Activated CD8-positive, alpha-beta memory T cell treated with anti-CD3 and anti-CD28 coated beads, Interleukin-2, amount 50 U/mL, for 4 hours (primary cell): ENCODE data around the gene PNPLA5.

Source experiments
- DNase-seq: peaks from one replicate; pipeline ENCODE4 v3.0.0-alpha.2; 2020

PNPLA5 gene

GRCh38 chr22:43852573-43853327 is 39.1 kb downstream of the PNPLA5 start:
- DNase-seq, result no peak

- no peak for DNase-seq
These were observed 39.9 kb downstream of the PNPLA5 start for GRCh38 chr22:43851979-43852307.

GRCh38 chr22:43851058-43851978 is 40.5 kb downstream of the PNPLA5 start:
- no peak for DNase-seq

GRCh38 chr22:43850529-43850928 is 41.3 kb downstream of the PNPLA5 start:
- DNase-seq, result no peak

- DNase-seq, result no peak
These were observed 42.1 kb downstream of the PNPLA5 start for GRCh38 chr22:43849731-43850130.

- DNase-seq, result no peak
These were observed 43.2 kb downstream of the PNPLA5 start for GRCh38 chr22:43848366-43849171.

GRCh38 chr22:43847376-43848289 is 44.2 kb downstream of the PNPLA5 start:
- DNase-seq, result no peak

- DNase-seq, result no peak
These were observed 44.8 kb downstream of the PNPLA5 start for GRCh38 chr22:43846966-43847365.

- DNase-seq, result no peak
These were observed 45.8 kb downstream of the PNPLA5 start for GRCh38 chr22:43845981-43846380.

- no peak for DNase-seq
These were observed 47.0 kb downstream of the PNPLA5 start for GRCh38 chr22:43844560-43845545.

GRCh38 chr22:43843783-43844530 is 47.9 kb downstream of the PNPLA5 start:
- no peak for DNase-seq

GRCh38 chr22:43841742-43842141 is 50.1 kb downstream of the PNPLA5 start:
- no peak for DNase-seq

- DNase-seq, result no peak
These were observed 51.0 kb downstream of the PNPLA5 start for GRCh38 chr22:43840851-43841250.

- DNase-seq, result no peak
These were observed 51.4 kb downstream of the PNPLA5 start for GRCh38 chr22:43840431-43840830.

- no peak for DNase-seq
These were observed 52.0 kb downstream of the PNPLA5 start for GRCh38 chr22:43839781-43840180.

GRCh38 chr22:43838571-43839307 is 53.1 kb downstream of the PNPLA5 start:
- DNase-seq, result no peak

GRCh38 chr22:43838161-43838560 is 53.7 kb downstream of the PNPLA5 start:
- no peak for DNase-seq

GRCh38 chr22:43837666-43838065 is 54.1 kb downstream of the PNPLA5 start:
- no peak for DNase-seq

GRCh38 chr22:43835736-43836135 is 56.1 kb downstream of the PNPLA5 start:
- DNase-seq, result no peak
